HEK293 (cell line): Measurements from ENCODE around the gene KCTD7.

ENCODE experiments used
- CTCF ChIA-PET: fragments of 350-600 bp; formaldehyde crosslinking; extraction: SDS; loops from one replicate; lab custom pipeline; 2021; ENCODE audit warnings: antibody characterized with exemption; lab: Yijun Ruan, JAX
- POLR2A ChIA-PET: fragments of 300-600 bp; formaldehyde crosslinking; extraction: SDS; loops from one replicate; lab custom pipeline; 2020; ENCODE audit warnings: antibody characterized with exemption, inconsistent platforms; lab: Yijun Ruan, JAX
- H3K27ac ChIP-seq: fragments of 200-500 bp; sonication (Bioruptor generic); 2 replicates; pipeline ENCODE4 v1.5.1; 2014; ENCODE audit warnings: low read depth, low read length, control low read depth, inconsistent platforms; ENCODE audit errors: extremely low read depth
- H3K36me3 ChIP-seq, 2 experiments: fragments of 200-500 bp in 1 of 2; sonication (Bioruptor generic) in 1 of 2; 1 replicate in 1 of 2; 2 replicates in 1 of 2; pipeline ENCODE4 v1.5.1; 2014 to 2017; ENCODE audit warnings: inconsistent platforms in 2 of 2, low read length in 2 of 2; ENCODE audit not compliant: control insufficient read depth in 2 of 2, insufficient read depth in 1 of 2
- H3K4me1 ChIP-seq: fragments of 200-500 bp; sonication (Bioruptor generic); 2 replicates; pipeline ENCODE4 v1.5.1; 2014; ENCODE audit warnings: mild to moderate bottlenecking, low read length, inconsistent platforms; ENCODE audit not compliant: control insufficient read depth, insufficient read depth
- H3K4me3 ChIP-seq: 2 replicates; pipeline ENCODE4 v1.5.1; 2011; ENCODE audit warnings: low read depth, mild to moderate bottlenecking, control low read depth, low read length, moderate library complexity
- H3K9me3 ChIP-seq: fragments of 200-500 bp; sonication (Bioruptor generic); 2 replicates; pipeline ENCODE4 v1.5.1; 2014; ENCODE audit warnings: low read depth, low read length, inconsistent platforms; ENCODE audit not compliant: control insufficient read depth, insufficient read depth
- HOXC10 ChIP-seq: sonication (generic); formaldehyde crosslinking; IDR thresholded peaks from 2 replicates; pipeline ENCODE4 v1.8.1; 2023; ENCODE audit warnings: mild to moderate bottlenecking, missing genetic modification reagents
- HOXD13 ChIP-seq: sonication (generic); formaldehyde crosslinking; IDR thresholded peaks from 2 replicates; pipeline ENCODE4 v1.8.0; 2022; ENCODE audit warnings: missing genetic modification reagents, borderline replicate concordance
- OSR2 ChIP-seq: fragments of 450-650 bp; formaldehyde crosslinking; IDR thresholded peaks from 2 replicates; pipeline ENCODE4 v1.5.1; 2016; ENCODE audit warnings: missing biosample characterization, missing genetic modification characterization
- SP7 ChIP-seq: fragments of 450-650 bp; formaldehyde crosslinking; IDR thresholded peaks from 2 replicates; pipeline ENCODE4 v1.5.1; 2016; ENCODE audit warnings: missing biosample characterization, missing genetic modification characterization
- ZEB2 ChIP-seq: fragments of 450-650 bp; formaldehyde crosslinking; IDR thresholded peaks from 2 replicates; pipeline ENCODE4 v1.5.1; 2016; ENCODE audit warnings: missing biosample characterization, missing genetic modification characterization
- ZFHX2 ChIP-seq: fragments of 450-650 bp; formaldehyde crosslinking; conservative IDR thresholded peaks from 2 replicates; pipeline ENCODE4 v1.5.1; 2016; ENCODE audit warnings: missing biosample characterization, missing genetic modification characterization
- ZFP3 ChIP-seq: fragments of 450-650 bp; formaldehyde crosslinking; IDR thresholded peaks from 2 replicates; pipeline ENCODE4 v1.5.1; 2016; ENCODE audit warnings: low read depth, missing biosample characterization, missing genetic modification characterization
- ZNF133 ChIP-seq: fragments of 450-650 bp; formaldehyde crosslinking; IDR thresholded peaks from 2 replicates; pipeline ENCODE4 v1.5.1; 2016; ENCODE audit warnings: missing biosample characterization, missing genetic modification characterization
- ZNF169 ChIP-seq: fragments of 450-650 bp; formaldehyde crosslinking; IDR thresholded peaks from 2 replicates; pipeline ENCODE4 v1.5.1; 2016; ENCODE audit warnings: missing biosample characterization, missing genetic modification characterization
- ZNF214 ChIP-seq: fragments of 450-650 bp; formaldehyde crosslinking; IDR thresholded peaks from 2 replicates; pipeline ENCODE4 v1.5.1; 2017; ENCODE audit warnings: missing biosample characterization, mild to moderate bottlenecking, missing genetic modification characterization, borderline replicate concordance
- ZNF221 ChIP-seq: fragments of 450-650 bp; formaldehyde crosslinking; IDR thresholded peaks from 2 replicates; pipeline ENCODE4 v1.5.1; 2017; ENCODE audit warnings: missing biosample characterization, missing genetic modification characterization, borderline replicate concordance
- ZNF274 ChIP-seq, 2 experiments: fragments of 200-500 bp in 1 of 2; fragments of 450-650 bp in 1 of 2; sonication (Bioruptor generic) in 1 of 2; formaldehyde crosslinking in 1 of 2; IDR thresholded peaks; 2 replicates each; pipeline versions ENCODE4 v1.5.1 to v1.6.1; 2014 to 2016; ENCODE audit warnings: borderline replicate concordance in 1 of 2, inconsistent platforms in 1 of 2, low read length in 1 of 2, missing biosample characterization in 1 of 2, missing genetic modification characterization in 1 of 2
- ZNF292 ChIP-seq: fragments of 450-650 bp; formaldehyde crosslinking; IDR thresholded peaks from 2 replicates; pipeline ENCODE4 v1.5.1; 2016; ENCODE audit warnings: low read depth, missing biosample characterization, missing genetic modification characterization, borderline replicate concordance
- ZNF423 ChIP-seq: fragments of 450-650 bp; formaldehyde crosslinking; IDR thresholded peaks from 2 replicates; pipeline ENCODE4 v1.5.1; 2016; ENCODE audit warnings: missing biosample characterization, missing genetic modification characterization
- ZNF501 ChIP-seq: fragments of 450-650 bp; formaldehyde crosslinking; IDR thresholded peaks from 2 replicates; pipeline ENCODE4 v1.5.1; 2016; ENCODE audit warnings: missing biosample characterization, missing genetic modification characterization
- ZNF544 ChIP-seq: fragments of 450-650 bp; formaldehyde crosslinking; IDR thresholded peaks from 2 replicates; pipeline ENCODE4 v1.5.0; 2017; ENCODE audit warnings: missing biosample characterization, missing genetic modification characterization
- ZNF548 ChIP-seq: fragments of 450-650 bp; formaldehyde crosslinking; IDR thresholded peaks from 2 replicates; pipeline ENCODE4 v1.5.1; 2016; ENCODE audit warnings: missing biosample characterization, missing genetic modification characterization
- ZNF560 ChIP-seq: fragments of 450-650 bp; formaldehyde crosslinking; IDR thresholded peaks from 2 replicates; pipeline ENCODE4 v1.5.1; 2017; ENCODE audit warnings: missing biosample characterization, missing genetic modification characterization, borderline replicate concordance
- ZNF768 ChIP-seq: fragments of 450-650 bp; formaldehyde crosslinking; IDR thresholded peaks from 2 replicates; pipeline ENCODE4 v1.5.1; 2018; ENCODE audit warnings: missing biosample characterization, mild to moderate bottlenecking, missing genetic modification characterization
- TF ChIP-seq, protein P1 (sequence below): fragments of 450-650 bp; formaldehyde crosslinking; IDR thresholded peaks from 2 replicates; pipeline ENCODE4 v1.5.1; 2016; ENCODE audit warnings: missing biosample characterization, missing genetic modification characterization
- TF ChIP-seq, protein P2 (sequence below): fragments of 450-650 bp; formaldehyde crosslinking; IDR thresholded peaks from 2 replicates; pipeline ENCODE4 v1.5.1; 2016; ENCODE audit warnings: missing biosample characterization, missing genetic modification characterization
- TF ChIP-seq, protein P3 (sequence below): fragments of 450-650 bp; formaldehyde crosslinking; IDR thresholded peaks from 2 replicates; pipeline ENCODE4; 2016; ENCODE audit warnings: missing biosample characterization, missing genetic modification characterization
- TF ChIP-seq, protein P4 (sequence below): fragments of 450-650 bp; formaldehyde crosslinking; IDR thresholded peaks from 2 replicates; pipeline ENCODE4 v1.5.1; 2017; ENCODE audit warnings: missing biosample characterization, missing genetic modification characterization
- TF ChIP-seq, protein P5 (sequence below): sonication (generic); formaldehyde crosslinking; IDR thresholded peaks from 2 replicates; pipeline ENCODE4 v1.8.1; 2022; ENCODE audit warnings: mild to moderate bottlenecking, moderate library complexity, missing genetic modification reagents
- TF ChIP-seq, protein P6 (sequence below): fragments of 450-650 bp; IDR thresholded peaks from 2 replicates; pipeline ENCODE4 v1.5.1; 2018; ENCODE audit warnings: missing biosample characterization, missing genetic modification characterization

KCTD7 gene

DNA sequence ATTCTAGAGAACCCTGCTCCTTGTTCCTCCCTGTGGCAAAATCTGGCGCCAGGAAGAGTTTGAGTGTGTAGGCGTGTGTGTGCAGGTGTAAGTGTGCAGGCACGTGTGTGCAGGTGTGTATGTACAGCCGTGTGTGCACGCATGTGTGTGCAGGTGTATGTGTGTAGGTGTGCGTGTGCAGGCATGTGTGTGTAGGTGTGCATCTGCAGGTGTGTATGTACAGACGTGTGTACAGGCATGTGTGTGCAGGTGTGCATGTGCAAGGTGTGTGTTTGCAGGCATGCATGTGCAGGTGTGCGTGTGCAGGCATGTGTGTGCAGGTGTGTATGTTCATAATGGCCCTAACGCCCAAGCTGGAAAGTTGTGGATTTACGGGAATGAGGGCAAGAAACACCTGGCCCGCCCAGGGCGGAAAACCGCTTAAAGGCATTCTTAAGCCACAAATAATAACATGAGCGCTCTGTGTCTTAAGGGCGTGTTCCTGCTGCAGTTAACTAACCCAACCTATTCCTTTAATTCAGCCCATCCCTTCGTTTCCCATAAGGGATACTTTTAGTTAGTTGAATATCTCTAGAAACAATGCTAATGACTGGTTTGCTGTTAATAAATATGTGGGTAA is 34.1 kb downstream of the KCTD7 start:
- no peak overlapping the region for H3K27ac ChIP-seq
- no peaks in the 10 kb centered on the region; a peak in 1 of 3 replicates for H3K36me3 ChIP-seq
- POLR2A ChIA-PET, result no interaction called here
- H3K9me3 ChIP-seq, result no peaks in the 10 kb centered on the region
- CTCF ChIA-PET, result no interaction called here
- H3K4me3 ChIP-seq, result no peak overlapping the region
- H3K4me1 ChIP-seq, result no peaks in the 10 kb centered on the region
- no peak for TF ChIP-seq ZNF423 (tag by site-specific recombination)
- TF ChIP-seq ZNF560, result no peak
- TF ChIP-seq ZNF768, result no peak
- TF ChIP-seq HOXC10 (CRISPR knock-in tag), result no peak
- TF ChIP-seq ZEB2 (tag by site-specific recombination), result peak; percentile 65; the same call in 1 of the 2 replicates
- no peak for TF ChIP-seq ZNF274 (IDR thresholded peaks at IDR 0.05; ENCODE audit: low read length)
- no peak for TF ChIP-seq ZNF274 (tag by site-specific recombination; IDR thresholded peaks at IDR 0.05; ENCODE audit: borderline replicate concordance)
- TF ChIP-seq, protein P1, sequence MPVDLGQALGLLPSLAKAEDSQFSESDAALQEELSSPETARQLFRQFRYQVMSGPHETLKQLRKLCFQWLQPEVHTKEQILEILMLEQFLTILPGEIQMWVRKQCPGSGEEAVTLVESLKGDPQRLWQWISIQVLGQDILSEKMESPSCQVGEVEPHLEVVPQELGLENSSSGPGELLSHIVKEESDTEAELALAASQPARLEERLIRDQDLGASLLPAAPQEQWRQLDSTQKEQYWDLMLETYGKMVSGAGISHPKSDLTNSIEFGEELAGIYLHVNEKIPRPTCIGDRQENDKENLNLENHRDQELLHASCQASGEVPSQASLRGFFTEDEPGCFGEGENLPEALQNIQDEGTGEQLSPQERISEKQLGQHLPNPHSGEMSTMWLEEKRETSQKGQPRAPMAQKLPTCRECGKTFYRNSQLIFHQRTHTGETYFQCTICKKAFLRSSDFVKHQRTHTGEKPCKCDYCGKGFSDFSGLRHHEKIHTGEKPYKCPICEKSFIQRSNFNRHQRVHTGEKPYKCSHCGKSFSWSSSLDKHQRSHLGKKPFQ, result peak; percentile 53; the same call in 1 of the 2 replicates
- peak; percentile 25; the same call in 1 of the 2 replicates for TF ChIP-seq ZFHX2 (tag by site-specific recombination)
- no peak for TF ChIP-seq HOXD13 (CRISPR knock-in tag)
- no peak for TF ChIP-seq ZNF544
- TF ChIP-seq ZNF548 (tag by site-specific recombination), result no peak
- TF ChIP-seq, protein P2, sequence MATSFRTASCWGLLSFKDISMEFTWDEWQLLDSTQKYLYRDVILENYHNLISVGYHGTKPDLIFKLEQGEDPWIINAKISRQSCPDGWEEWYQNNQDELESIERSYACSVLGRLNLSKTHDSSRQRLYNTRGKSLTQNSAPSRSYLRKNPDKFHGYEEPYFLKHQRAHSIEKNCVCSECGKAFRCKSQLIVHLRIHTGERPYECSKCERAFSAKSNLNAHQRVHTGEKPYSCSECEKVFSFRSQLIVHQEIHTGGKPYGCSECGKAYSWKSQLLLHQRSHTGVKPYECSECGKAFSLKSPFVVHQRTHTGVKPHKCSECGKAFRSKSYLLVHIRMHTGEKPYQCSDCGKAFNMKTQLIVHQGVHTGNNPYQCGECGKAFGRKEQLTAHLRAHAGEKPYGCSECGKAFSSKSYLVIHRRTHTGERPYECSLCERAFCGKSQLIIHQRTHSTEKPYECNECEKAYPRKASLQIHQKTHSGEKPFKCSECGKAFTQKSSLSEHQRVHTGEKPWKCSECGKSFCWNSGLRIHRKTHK (tag by site-specific recombination), result no peak
- TF ChIP-seq, protein P3, sequence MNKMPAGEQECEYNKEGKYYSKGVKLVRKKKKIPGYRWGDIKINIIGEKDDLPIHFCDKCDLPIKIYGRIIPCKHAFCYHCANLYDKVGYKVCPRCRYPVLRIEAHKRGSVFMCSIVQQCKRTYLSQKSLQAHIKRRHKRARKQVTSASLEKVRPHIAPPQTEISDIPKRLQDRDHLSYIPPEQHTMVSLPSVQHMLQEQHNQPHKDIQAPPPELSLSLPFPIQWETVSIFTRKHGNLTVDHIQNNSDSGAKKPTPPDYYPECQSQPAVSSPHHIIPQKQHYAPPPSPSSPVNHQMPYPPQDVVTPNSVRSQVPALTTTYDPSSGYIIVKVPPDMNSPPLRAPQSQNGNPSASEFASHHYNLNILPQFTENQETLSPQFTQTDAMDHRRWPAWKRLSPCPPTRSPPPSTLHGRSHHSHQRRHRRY (tag by site-specific recombination), result no peak
- TF ChIP-seq, protein P4, sequence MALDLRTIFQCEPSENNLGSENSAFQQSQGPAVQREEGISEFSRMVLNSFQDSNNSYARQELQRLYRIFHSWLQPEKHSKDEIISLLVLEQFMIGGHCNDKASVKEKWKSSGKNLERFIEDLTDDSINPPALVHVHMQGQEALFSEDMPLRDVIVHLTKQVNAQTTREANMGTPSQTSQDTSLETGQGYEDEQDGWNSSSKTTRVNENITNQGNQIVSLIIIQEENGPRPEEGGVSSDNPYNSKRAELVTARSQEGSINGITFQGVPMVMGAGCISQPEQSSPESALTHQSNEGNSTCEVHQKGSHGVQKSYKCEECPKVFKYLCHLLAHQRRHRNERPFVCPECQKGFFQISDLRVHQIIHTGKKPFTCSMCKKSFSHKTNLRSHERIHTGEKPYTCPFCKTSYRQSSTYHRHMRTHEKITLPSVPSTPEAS (tag by site-specific recombination), result 0 out of 2 replicates have a peak, but pooled peaks have one; percentile 20
- TF ChIP-seq SP7 (tag by site-specific recombination), result no peak
- TF ChIP-seq, protein P5, sequence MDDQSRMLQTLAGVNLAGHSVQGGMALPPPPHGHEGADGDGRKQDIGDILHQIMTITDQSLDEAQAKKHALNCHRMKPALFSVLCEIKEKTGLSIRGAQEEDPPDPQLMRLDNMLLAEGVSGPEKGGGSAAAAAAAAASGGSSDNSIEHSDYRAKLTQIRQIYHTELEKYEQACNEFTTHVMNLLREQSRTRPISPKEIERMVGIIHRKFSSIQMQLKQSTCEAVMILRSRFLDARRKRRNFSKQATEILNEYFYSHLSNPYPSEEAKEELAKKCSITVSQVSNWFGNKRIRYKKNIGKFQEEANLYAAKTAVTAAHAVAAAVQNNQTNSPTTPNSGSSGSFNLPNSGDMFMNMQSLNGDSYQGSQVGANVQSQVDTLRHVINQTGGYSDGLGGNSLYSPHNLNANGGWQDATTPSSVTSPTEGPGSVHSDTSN (CRISPR knock-in tag), result no peak

DNA sequence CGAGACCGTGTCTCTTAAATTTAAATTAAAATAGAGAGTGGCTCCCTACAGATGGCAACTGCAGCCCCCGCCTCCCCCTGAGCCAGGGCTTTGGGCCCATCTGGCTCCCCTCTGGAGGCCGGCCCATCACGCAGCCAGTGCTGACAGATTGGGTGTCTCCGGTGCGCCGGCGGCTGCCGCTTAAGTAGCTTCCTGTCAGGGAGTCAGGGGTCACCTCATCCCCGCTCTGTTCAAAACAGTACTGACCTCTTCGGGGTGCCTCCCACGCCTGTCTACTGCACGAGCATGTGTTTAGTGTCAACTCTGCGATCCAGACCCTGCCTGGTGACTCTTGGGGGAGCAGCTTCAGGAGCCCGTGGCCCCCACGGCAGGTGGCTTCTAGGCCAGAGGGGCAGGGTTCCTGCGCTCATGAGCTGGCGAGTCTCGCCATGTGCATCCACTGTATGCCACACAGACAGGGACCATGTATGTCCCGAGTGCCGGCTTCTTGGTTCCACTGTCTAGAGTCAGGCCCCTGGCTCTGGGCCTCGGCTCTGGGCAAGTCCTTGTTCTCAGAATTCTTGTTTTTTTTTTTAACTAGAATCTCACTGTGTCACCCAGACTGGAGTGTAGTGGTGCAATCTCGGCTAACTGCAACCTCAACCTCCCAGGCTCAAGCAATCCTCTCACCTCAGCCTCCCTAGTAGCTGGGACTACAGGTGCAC is 36.1 kb downstream of the KCTD7 start:
- H3K36me3 ChIP-seq, result no peaks in the 10 kb centered on the region
- no peaks in the 10 kb centered on the region for H3K9me3 ChIP-seq
- POLR2A ChIA-PET, result interaction anchor here (0.6 kb wide), 1 partner anchor 15 kb away, joined by 3 read pairs; no protein-coding TSS in a partner anchor
- CTCF ChIA-PET, result no interaction called here
- H3K4me3 ChIP-seq, result no peak overlapping the region
- H3K4me1 ChIP-seq, result no peaks in the 10 kb centered on the region
- H3K27ac ChIP-seq, result no peak overlapping the region
- TF ChIP-seq ZNF292 (tag by site-specific recombination) (no peak), ZNF221 (no peak), OSR2 (tag by site-specific recombination) (no peak), ZNF214 (no peak), ZEB2 (tag by site-specific recombination) (no peak), ZNF133 (tag by site-specific recombination) (no peak), ZNF501 (tag by site-specific recombination) (no peak), ZNF169 (tag by site-specific recombination) (no peak), ZFP3 (tag by site-specific recombination) (no peak)
- TF ChIP-seq, protein P6, sequence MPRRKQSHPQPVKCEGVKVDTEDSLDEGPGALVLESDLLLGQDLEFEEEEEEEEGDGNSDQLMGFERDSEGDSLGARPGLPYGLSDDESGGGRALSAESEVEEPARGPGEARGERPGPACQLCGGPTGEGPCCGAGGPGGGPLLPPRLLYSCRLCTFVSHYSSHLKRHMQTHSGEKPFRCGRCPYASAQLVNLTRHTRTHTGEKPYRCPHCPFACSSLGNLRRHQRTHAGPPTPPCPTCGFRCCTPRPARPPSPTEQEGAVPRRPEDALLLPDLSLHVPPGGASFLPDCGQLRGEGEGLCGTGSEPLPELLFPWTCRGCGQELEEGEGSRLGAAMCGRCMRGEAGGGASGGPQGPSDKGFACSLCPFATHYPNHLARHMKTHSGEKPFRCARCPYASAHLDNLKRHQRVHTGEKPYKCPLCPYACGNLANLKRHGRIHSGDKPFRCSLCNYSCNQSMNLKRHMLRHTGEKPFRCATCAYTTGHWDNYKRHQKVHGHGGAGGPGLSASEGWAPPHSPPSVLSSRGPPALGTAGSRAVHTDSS (tag by site-specific recombination), result no peak
